ENCODE results near the gene SMLR1.
A peak's percentile ranks its signal among the peaks of the same experiment; 100 is the strongest.

Gene SMLR1

GRCh38 chr6:130852844-130853554, 25.8 kb downstream of the SMLR1 start:
- H3K4me3 ChIP-seq (ENCODE audit: low read length) = no peak overlapping the region
- TF ChIP-seq, protein P1, sequence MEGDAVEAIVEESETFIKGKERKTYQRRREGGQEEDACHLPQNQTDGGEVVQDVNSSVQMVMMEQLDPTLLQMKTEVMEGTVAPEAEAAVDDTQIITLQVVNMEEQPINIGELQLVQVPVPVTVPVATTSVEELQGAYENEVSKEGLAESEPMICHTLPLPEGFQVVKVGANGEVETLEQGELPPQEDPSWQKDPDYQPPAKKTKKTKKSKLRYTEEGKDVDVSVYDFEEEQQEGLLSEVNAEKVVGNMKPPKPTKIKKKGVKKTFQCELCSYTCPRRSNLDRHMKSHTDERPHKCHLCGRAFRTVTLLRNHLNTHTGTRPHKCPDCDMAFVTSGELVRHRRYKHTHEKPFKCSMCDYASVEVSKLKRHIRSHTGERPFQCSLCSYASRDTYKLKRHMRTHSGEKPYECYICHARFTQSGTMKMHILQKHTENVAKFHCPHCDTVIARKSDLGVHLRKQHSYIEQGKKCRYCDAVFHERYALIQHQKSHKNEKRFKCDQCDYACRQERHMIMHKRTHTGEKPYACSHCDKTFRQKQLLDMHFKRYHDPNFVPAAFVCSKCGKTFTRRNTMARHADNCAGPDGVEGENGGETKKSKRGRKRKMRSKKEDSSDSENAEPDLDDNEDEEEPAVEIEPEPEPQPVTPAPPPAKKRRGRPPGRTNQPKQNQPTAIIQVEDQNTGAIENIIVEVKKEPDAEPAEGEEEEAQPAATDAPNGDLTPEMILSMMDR (IDR thresholded peaks at IDR 0.05; ENCODE audit: insufficient read depth, low read depth, low read length, missing control alignments) = no peak
- DNase-seq (ENCODE audit: low read depth) = no peak

GRCh38 chr6:130853555-130854183, 26.5 kb downstream of the SMLR1 start:
- TF ChIP-seq, protein P1 (IDR thresholded peaks at IDR 0.05; ENCODE audit: insufficient read depth, low read depth, low read length, missing control alignments) = no peak
- no peak overlapping the region for H3K4me3 ChIP-seq (ENCODE audit: low read length)
- DNase-seq (ENCODE audit: low read depth) = peak; percentile 14

- no peak overlapping the region for H3K4me3 ChIP-seq (ENCODE audit: low read length)
- TF ChIP-seq, protein P1 (IDR thresholded peaks at IDR 0.05; ENCODE audit: insufficient read depth, low read depth, low read length, missing control alignments) = no peak
- no peak for DNase-seq (ENCODE audit: low read depth)
These were observed 30.8 kb downstream of the SMLR1 start for GRCh38 chr6:130858054-130858453.

DNA sequence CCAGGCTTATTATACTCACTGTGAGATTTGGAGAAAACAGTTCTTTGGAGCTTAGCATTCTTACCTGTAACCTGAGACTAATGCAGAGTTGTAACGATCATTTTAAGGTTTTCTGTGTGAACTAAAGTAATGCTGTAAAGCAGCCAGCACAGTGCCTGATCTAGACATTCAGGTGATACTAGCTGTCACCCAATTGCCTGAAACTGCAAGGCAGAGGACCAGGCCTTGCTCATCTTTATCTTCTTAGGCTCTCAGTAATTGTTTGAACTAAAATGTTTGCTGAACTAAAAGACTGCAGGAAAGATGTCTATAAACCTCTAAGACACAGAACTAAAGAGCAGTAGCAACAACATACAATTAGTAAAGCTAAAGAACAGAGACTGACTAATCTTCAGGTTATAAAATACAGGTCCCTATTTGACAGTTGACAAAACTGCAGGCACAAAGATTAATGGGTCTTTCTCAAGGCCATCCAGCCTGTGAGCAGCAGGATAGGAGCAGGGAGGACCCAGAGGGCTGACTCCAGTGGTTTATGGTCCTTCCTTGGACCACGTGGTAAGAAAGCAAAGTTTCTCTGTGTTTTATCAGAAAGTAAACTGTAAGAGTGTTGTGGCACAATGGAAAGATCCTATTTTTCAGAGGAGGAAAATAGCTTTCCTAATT, 31.4 kb downstream of the SMLR1 start:
- TF ChIP-seq, protein P1 (IDR thresholded peaks at IDR 0.05; ENCODE audit: insufficient read depth, low read depth, low read length, missing control alignments) = no peak
- H3K4me3 ChIP-seq (ENCODE audit: low read length) = no peak overlapping the region
- DNase-seq (ENCODE audit: low read depth) = no peak

- TF ChIP-seq, protein P1 (IDR thresholded peaks at IDR 0.05; ENCODE audit: insufficient read depth, low read depth, low read length, missing control alignments) = no peak
- DNase-seq (ENCODE audit: low read depth) = no peak
- no peak overlapping the region for H3K4me3 ChIP-seq (ENCODE audit: low read length)
These were observed 32.1 kb downstream of the SMLR1 start for GRCh38 chr6:130859161-130859867.

- TF ChIP-seq, protein P1 (IDR thresholded peaks at IDR 0.05; ENCODE audit: insufficient read depth, low read depth, low read length, missing control alignments) = no peak
- H3K4me3 ChIP-seq (ENCODE audit: low read length) = no peak overlapping the region
- no peak for DNase-seq (ENCODE audit: low read depth)
These were observed 35.2 kb downstream of the SMLR1 start for GRCh38 chr6:130862370-130862769.
